Muscle of leg (tissue), 11 donors: ENCODE measurements around the gene TRAF1. TPM values are rescaled to one million over a fixed set of nuclear protein-coding genes. Genes with fewer than 3 reads are reported as not detected.
A peak's percentile ranks its signal among the peaks of the same experiment; 100 is the strongest.

ENCODE experiments used
- DNase-seq: peaks from one replicate; pipeline ENCODE4 v3.0.0; 2013
- H3K27ac ChIP-seq: one replicate; pipeline ENCODE4 v1.5.1; 2013; ENCODE audit warnings: mild to moderate bottlenecking, low read length, control low read depth
- H3K27me3 ChIP-seq: one replicate; pipeline ENCODE4 v1.6.1; 2013; ENCODE audit warnings: low read length; ENCODE audit not compliant: control insufficient read depth, insufficient read depth
- H3K36me3 ChIP-seq: one replicate; pipeline ENCODE4 v1.6.1; 2013; ENCODE audit warnings: low read length; ENCODE audit not compliant: control insufficient read depth, insufficient read depth
- H3K4me1 ChIP-seq: one replicate; pipeline ENCODE4 v1.6.1; 2013; ENCODE audit warnings: low read length; ENCODE audit not compliant: control insufficient read depth, insufficient read depth
- H3K4me3 ChIP-seq: one replicate; pipeline ENCODE4 v1.5.1; 2013; ENCODE audit warnings: low read length, control low read depth
- H3K9me3 ChIP-seq: replicated peaks from 2 replicates; pipeline ENCODE4 v1.6.1; 2013; ENCODE audit warnings: low read depth, low read length; ENCODE audit not compliant: control insufficient read depth
- WGBS: methylation state at CpG from one replicate; pipeline ENCODE4 v1.1.5; 2013; ENCODE audit warnings: missing lambda C conversion rate; ENCODE audit not compliant: insufficient coverage; 5-methylcytosine and 5-hydroxymethylcytosine counted together
- polyA plus RNA-seq, 8 donors: library from polyadenylated mRNA; unstranded; fragments of 120-200 nt; gene quantifications; one replicate each; pipeline versions ENCODE4 v1.2.1 to v1.2.3, GENCODE V29; 2013; ENCODE audit warnings: inconsistent platforms in 1 of 8, low replicate concordance in 1 of 8; ENCODE audit not compliant: insufficient read length in 8 of 8, insufficient read depth in 1 of 8
- total RNA-seq: library from RNA; stranded (reverse); fragments of 120-200 nt; gene quantifications from one replicate; pipeline ENCODE4 v1.2.4, GENCODE V29; 2013

The TRAF1 gene
- total and polyA plus RNA-seq, 9 donors: 3.1 to 5.2 (median 3.5) TPM

DNA sequence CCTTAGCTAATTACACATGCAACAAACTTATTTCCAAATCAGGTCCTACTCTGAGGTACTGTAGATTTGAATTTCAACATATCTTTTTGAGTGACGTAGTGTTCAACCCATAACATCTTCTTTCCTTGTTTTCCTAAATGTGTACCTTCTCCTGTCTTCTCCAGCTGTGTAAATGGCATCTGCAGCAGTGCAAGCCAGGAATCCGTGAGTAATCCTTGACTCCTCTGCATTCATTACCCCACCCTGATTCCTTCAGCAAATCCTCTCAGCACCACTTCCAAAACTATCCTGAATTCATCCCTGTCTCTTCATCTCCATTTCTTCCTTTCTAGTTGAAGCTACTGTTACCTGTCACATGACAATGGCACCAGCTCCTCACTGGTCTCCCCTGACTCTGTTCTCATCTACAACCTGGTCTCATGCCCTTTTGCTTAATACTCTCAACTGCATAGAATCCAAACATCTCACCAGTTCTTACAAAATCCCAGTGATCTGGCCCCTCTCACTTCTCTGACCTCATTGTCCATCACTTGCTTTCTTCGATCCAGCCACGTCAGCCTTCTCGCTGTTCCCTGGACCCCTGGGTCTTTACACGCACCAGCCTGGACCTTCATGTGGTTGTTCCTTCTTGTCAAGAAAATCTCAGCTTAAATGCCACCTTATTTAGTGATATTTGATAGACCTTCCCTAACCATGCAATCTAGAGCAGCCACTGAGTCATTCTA is 14.6 kb upstream of the TRAF1 start:
- peak; percentile 68 for DNase-seq
- Histone ChIP-seq H3K36me3 (no peaks in the 10 kb centered on the region), H3K4me3 (no peak overlapping the region), H3K4me1 (peaks cover 20% of the 10 kb centered on the region), H3K27ac (no peak overlapping the region), H3K9me3 (no peaks in the 10 kb centered on the region), H3K27me3 (no peaks in the 10 kb centered on the region)
- 66% methylated on average over 2 of the region's 6 CpGs for WGBS

DNA sequence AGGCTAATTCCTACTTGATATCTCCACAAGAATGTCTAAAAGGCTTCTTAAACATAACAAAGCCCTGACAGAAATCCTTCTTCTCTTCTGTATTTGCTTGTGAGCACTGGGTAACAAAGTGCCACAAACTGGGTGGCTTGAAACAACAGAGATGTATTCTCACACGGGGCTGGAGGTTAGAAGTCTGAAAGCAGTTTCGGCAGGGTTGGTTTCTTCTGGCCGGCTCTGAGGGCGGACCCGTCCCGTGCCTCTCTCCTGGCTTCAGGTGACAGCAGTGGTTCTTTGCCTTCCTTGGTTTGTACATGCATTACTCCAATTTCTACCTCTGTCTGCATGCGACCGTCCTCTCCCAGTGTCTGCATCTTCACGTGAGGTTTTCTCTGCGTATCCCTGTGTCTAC is 14.0 kb upstream of the TRAF1 start:
- 77% methylated on average over 10 of the region's 10 CpGs for WGBS
- Histone ChIP-seq H3K4me3 (no peak overlapping the region), H3K9me3 (no peaks in the 10 kb centered on the region), H3K27ac (no peak overlapping the region), H3K36me3 (no peaks in the 10 kb centered on the region), H3K4me1 (peaks cover 27% of the 10 kb centered on the region), H3K27me3 (no peaks in the 10 kb centered on the region)
- no peak for DNase-seq

DNA sequence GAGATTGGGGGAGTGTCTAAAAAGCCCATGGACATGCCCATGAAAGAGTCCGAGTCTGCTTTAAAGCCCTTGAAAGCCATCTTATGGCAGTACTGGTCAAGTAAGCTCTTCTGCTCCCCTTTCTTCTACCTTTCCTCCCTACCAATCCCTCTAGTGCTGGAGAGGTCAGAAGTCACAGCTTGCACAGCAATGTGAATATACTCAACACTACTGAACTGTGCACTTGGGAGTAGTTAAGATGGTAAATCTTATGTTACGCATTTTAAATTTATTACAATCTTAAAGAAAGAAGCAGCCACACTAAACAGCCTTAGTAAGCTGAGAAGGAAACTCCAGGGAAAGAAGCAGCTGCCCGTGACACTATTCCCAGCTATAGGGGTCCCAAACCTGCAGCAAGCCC is 12.3 kb upstream of the TRAF1 start:
- no peaks in the 10 kb centered on the region for H3K36me3 ChIP-seq
- no peak overlapping the region for H3K4me3 ChIP-seq
- H3K9me3 ChIP-seq: no peaks in the 10 kb centered on the region
- no peaks in the 10 kb centered on the region for H3K27me3 ChIP-seq
- no peak overlapping the region for H3K27ac ChIP-seq
- DNase-seq: no peak
- 44% methylated on average over 1 of the region's 3 CpGs for WGBS
- peaks cover 44% of the 10 kb centered on the region for H3K4me1 ChIP-seq

DNA sequence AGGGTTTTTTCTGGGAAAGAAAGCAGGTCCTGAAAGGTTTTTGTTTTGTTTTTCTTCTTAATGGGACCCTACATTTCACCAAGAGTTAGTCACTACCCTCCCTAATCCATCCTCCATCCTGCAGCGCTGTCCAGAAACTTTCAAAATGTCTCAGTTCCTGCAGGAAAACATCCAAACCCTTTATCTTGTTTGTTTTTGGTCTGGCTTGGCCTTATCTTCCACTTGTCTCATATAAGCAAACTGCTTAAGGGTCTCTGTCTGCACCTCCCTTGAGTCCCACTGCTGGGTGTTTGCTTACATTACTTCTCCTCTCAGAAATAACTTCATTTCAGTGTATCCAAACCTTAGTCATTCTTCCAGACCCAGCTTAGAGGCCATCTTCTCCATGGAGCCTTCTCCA is 11.0 kb upstream of the TRAF1 start:
- Histone ChIP-seq H3K4me3 (no peak overlapping the region), H3K36me3 (no peaks in the 10 kb centered on the region), H3K9me3 (no peaks in the 10 kb centered on the region), H3K27me3 (no peaks in the 10 kb centered on the region), H3K27ac (peak overlapping the region; percentile 11), H3K4me1 (peaks cover 42% of the 10 kb centered on the region)
- WGBS: 63% methylated on average over 1 of the region's 1 CpG
- DNase-seq: peak; percentile 49

DNA sequence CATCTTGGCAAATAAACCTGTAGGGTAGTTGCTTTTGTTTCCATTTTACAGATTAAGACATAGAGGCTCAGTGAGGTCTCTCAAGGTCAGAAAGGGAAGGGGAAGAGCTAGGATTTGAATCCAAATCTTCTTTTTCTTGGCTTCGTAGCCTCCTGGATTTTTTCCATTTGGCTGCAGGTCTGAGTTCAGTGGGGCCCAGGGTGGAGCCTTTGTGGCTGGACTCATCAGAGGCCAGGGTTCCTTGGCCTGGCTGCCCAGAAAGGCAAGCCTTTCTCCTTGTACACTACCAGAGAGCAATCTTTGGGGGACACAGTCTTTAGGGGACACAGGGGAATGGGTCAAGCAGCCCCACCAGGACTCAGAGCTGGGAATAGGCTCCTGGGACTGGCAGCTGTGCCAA is 10.5 kb upstream of the TRAF1 start:
- WGBS: 0% methylated on average over 1 of the region's 1 CpG
- peaks cover 40% of the 10 kb centered on the region for H3K4me1 ChIP-seq
- H3K36me3 ChIP-seq: no peaks in the 10 kb centered on the region
- H3K27me3 ChIP-seq: no peaks in the 10 kb centered on the region
- no peaks in the 10 kb centered on the region for H3K9me3 ChIP-seq
- DNase-seq: peak; percentile 75
- H3K4me3 ChIP-seq: no peak overlapping the region
- peak overlapping the region; percentile 11 for H3K27ac ChIP-seq

DNA sequence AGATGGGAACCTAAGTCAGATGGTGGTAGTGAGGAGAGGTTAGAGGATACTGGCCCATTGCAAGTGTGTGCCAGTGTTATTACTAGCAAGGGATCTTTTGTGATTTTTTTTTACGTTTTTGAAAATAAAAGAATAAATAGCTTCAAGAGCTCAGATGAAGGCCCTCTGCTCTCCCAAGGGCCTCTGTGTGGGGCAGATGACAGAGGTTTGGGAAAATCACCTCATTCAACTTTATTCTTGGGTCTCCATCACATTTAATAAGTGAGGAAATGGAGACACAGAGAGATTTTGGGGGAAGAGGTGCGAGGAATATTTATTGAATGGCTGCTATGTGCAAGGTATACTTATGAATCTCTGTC is 10.1 kb upstream of the TRAF1 start:
- Histone ChIP-seq H3K36me3 (no peaks in the 10 kb centered on the region), H3K9me3 (no peaks in the 10 kb centered on the region), H3K4me1 (peaks cover 43% of the 10 kb centered on the region), H3K27ac (peak overlapping the region; percentile 11), H3K4me3 (no peak overlapping the region), H3K27me3 (no peaks in the 10 kb centered on the region)
- WGBS: no CpG with 5 or more reads among the region's 2 CpGs
- no peak for DNase-seq

DNA sequence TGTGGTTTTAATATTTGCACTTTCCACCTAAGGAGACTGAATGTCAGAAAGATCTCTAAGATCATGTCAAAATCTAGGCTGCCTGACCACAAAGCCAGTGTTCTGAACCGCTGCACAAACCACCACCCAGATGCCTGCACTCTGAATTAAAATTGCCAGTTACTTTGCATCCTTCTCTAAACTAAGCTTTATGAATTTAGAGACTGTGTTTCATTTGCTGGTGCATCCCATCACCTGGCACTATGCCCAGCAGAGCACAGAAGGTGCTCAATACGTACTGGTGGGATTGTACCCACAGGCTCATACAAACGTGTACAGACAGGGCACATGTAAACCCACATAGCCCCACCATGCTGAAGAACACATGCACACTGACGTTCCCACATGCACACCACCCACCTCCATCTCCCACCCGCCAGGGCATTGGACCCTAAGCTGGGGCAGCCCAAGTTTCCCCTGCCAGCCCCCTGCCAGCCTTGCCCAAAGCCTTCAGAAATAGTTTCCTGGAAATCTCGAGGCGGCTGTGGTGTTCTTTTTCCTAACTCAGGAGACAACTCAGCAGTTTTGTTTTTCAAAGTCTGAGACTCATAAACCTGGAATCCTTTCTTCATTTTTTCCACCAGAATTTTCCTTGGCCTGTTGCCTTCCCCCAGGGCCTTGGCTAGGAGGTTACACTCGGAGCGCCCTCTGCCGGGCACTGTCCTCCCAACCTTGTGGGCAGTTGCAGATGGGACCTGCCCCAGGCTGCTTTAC is 9.6 kb upstream of the TRAF1 start:
- peak overlapping the region; percentile 97 for H3K27ac ChIP-seq
- no peaks in the 10 kb centered on the region for H3K27me3 ChIP-seq
- peak; percentile 98 for DNase-seq
- H3K4me1 ChIP-seq: peaks cover 47% of the 10 kb centered on the region
- H3K4me3 ChIP-seq: peak overlapping the region; percentile 20
- WGBS: 9% methylated on average over 9 of the region's 10 CpGs
- no peaks in the 10 kb centered on the region for H3K36me3 ChIP-seq
- H3K9me3 ChIP-seq: no peaks in the 10 kb centered on the region

DNA sequence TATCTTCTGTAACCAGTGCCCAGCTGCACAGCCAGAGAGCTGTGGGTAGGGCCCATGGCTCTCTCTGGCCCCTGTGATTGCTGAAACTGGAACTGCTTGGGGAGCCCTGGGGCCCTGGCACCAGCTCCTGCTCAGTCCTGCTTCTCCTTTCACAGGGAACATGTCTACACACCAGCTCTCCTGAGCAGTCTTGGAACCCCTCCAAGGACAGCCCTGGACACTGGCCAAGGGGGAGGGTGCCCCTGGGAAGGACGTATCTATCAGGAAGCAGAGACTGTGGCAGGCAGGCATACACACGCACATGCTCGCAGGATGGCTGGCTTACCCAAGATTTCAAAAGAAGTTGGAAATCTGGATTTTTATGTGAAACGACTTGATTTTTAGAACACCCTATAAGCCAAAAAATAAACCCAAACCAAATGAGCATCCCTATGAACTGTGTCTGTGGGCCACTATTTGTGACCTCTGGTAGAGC is 8.8 kb upstream of the TRAF1 start:
- H3K4me1 ChIP-seq: peaks cover 48% of the 10 kb centered on the region
- H3K9me3 ChIP-seq: no peaks in the 10 kb centered on the region
- 0% methylated on average over 1 of the region's 4 CpGs for WGBS
- H3K27ac ChIP-seq: peak overlapping the region; percentile 97
- peak; percentile 94 for DNase-seq
- H3K27me3 ChIP-seq: no peaks in the 10 kb centered on the region
- H3K4me3 ChIP-seq: no peak overlapping the region
- no peaks in the 10 kb centered on the region for H3K36me3 ChIP-seq

DNA sequence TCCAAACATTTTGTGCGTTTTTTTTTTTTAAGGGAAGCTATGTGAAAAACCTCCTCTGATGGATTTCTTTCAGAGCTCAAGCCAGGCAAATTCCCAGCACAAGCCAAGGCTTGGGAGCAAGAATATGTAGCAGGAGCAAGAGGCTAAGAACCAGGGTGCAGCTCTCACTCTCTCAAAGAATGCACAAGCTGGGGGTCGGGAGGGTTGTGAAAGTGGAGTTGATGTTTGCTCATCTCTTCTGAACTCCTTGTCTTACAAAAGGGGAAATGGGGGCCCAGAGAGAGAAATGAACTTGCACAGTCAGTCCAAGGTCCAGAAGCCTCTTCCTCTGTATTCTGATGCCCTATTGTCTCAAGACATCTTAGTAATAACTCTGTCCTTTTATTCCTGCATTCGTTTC is 7.7 kb upstream of the TRAF1 start:
- Histone ChIP-seq H3K27ac (no peak overlapping the region), H3K9me3 (no peaks in the 10 kb centered on the region), H3K27me3 (no peaks in the 10 kb centered on the region), H3K4me3 (no peak overlapping the region), H3K4me1 (peaks cover 51% of the 10 kb centered on the region), H3K36me3 (no peaks in the 10 kb centered on the region)
- 20% methylated on average over 2 of the region's 3 CpGs for WGBS
- DNase-seq: peak; percentile 59

DNA sequence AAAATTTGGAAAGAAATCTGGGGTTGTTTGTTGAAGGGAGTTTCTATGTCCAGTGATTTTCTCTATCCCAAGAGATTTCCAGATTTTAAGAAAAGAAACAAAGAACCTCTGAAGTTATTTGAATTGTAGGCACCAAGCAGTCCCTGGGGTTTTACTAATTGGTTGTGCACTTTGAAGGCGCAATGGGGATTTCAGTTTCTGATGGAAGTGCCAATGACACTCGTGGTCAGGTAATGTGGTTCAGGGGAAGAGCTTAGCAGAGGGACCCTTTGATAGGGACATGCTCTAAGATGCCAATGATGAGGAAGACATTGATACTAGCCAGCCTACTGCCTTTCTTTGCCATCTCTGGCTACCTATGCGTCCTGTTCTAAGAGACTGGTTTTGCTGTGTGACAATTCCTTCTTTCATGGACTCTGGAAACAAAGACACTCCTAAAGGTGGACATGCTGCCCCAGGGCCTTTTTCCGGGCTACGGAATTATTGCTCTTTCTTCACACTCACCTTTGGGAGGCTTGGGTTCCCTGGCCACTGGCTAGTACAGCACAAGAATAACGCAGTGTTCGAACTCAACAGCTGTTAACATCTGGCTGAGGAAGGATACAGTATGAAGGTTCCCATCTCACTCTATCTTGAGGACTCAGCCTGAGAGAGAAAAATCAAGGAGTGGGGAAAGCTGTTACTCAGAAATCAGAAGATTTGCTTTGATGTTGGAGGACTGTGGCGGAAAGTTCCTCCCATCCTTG is 6.9 kb upstream of the TRAF1 start:
- H3K36me3 ChIP-seq: no peaks in the 10 kb centered on the region
- H3K4me1 ChIP-seq: peaks cover 53% of the 10 kb centered on the region
- H3K4me3 ChIP-seq: no peak overlapping the region
- DNase-seq: no peak
- no peak overlapping the region for H3K27ac ChIP-seq
- WGBS: 79% methylated on average over 5 of the region's 8 CpGs
- no peaks in the 10 kb centered on the region for H3K9me3 ChIP-seq
- H3K27me3 ChIP-seq: no peaks in the 10 kb centered on the region
